Measurements from ENCODE around the gene VIL1. TPM values are rescaled to one million over a fixed set of nuclear protein-coding genes. Genes with fewer than 3 reads are reported as not detected.
A peak's percentile ranks its signal among the peaks of the same experiment; 100 is the strongest.

Gene VIL1
- polyA plus RNA-seq, 1 donor from 2014 or later, result not detected

DNA sequence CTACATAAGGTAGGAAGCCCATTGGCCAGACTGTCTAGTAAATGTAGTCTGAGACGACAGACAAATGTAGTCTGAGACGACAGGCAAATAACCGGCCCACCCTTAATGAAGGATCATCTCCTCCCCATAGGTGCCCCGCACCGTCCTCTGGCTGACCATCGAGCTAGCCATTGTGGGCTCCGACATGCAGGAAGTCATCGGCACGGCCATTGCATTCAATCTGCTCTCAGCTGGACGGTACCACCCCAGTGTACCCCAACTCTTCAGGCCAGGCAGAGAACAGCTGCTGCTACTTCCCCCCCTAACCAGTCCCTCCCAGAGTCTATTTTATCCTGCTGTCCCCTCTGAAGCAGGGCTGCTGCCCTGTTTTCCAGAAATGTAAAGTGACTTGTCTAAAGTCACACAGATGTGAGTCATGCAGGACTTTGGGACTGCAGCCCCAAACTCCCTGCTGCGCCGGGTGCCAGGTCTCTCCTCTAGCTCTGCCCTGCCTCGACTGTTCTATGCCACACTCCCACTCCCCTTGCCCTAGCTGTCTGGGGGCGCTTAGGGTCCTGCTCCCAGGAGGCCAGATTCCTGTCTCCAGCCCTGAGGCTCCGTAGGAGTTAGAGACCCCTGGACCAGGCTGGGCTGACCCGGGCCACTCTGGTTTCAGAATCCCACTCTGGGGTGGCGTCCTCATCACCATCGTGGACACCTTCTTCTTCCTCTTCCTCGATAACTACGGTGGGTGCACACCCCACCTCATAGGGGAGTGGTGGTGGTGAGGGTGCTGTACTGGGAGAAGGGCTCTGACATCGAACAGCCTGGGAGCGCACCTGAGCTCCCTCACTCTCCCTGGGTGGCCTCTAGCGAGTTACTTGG, 32.2 kb upstream of the VIL1 start:
- Histone ChIP-seq H3K4me3 (ENCODE audit: low read length) (no peak overlapping the region), H3K4me2 (ENCODE audit: low read length) (no peak overlapping the region), H3K27me3 (ENCODE audit: insufficient read depth, low read depth, low read length) (peaks cover 7% of the 10 kb centered on the region), H3K9me2 (ENCODE audit: insufficient read depth, low read length) (no peaks in the 10 kb centered on the region), H3K27ac (ENCODE audit: low read length) (no peak overlapping the region), H3K9me3 (ENCODE audit: low read length) (no peaks in the 10 kb centered on the region), H2AFZ (ENCODE audit: low read depth, low read length) (no peak overlapping the region), H3K9ac (ENCODE audit: low read length) (no peak overlapping the region), H4K20me1 (ENCODE audit: insufficient read depth) (no peaks in the 10 kb centered on the region), H3K36me3 (ENCODE audit: insufficient read depth, low read length) (no peaks in the 10 kb centered on the region), H3K79me2 (replicated peaks; ENCODE audit: insufficient read depth, low read length) (no peaks in the 10 kb centered on the region), H3F3A (ENCODE audit: insufficient read depth, low read length, poor library complexity, severe bottlenecking) (no peaks in the 10 kb centered on the region)
- no peak for TF ChIP-seq EP300 (conservative IDR thresholded peaks at IDR 0.05; ENCODE audit: poor library complexity, severe bottlenecking)
- no peak for TF ChIP-seq CTCF (IDR thresholded peaks at IDR 0.05; ENCODE audit: poor library complexity, severe bottlenecking)
- TF ChIP-seq MXI1 (conservative IDR thresholded peaks at IDR 0.05; ENCODE audit: poor library complexity, severe bottlenecking), result no peak
- no peak for TF ChIP-seq SMC3 (conservative IDR thresholded peaks at IDR 0.05; ENCODE audit: poor library complexity)
- no peak for TF ChIP-seq RAD21 (conservative IDR thresholded peaks at IDR 0.05)
- no peak for TF ChIP-seq POLR2AphosphoS5 (IDR thresholded peaks at IDR 0.05)
- TF ChIP-seq TAF1 (IDR thresholded peaks at IDR 0.05; ENCODE audit: low read depth), result no peak
- TF ChIP-seq, protein P1, sequence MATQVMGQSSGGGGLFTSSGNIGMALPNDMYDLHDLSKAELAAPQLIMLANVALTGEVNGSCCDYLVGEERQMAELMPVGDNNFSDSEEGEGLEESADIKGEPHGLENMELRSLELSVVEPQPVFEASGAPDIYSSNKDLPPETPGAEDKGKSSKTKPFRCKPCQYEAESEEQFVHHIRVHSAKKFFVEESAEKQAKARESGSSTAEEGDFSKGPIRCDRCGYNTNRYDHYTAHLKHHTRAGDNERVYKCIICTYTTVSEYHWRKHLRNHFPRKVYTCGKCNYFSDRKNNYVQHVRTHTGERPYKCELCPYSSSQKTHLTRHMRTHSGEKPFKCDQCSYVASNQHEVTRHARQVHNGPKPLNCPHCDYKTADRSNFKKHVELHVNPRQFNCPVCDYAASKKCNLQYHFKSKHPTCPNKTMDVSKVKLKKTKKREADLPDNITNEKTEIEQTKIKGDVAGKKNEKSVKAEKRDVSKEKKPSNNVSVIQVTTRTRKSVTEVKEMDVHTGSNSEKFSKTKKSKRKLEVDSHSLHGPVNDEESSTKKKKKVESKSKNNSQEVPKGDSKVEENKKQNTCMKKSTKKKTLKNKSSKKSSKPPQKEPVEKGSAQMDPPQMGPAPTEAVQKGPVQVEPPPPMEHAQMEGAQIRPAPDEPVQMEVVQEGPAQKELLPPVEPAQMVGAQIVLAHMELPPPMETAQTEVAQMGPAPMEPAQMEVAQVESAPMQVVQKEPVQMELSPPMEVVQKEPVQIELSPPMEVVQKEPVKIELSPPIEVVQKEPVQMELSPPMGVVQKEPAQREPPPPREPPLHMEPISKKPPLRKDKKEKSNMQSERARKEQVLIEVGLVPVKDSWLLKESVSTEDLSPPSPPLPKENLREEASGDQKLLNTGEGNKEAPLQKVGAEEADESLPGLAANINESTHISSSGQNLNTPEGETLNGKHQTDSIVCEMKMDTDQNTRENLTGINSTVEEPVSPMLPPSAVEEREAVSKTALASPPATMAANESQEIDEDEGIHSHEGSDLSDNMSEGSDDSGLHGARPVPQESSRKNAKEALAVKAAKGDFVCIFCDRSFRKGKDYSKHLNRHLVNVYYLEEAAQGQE (IDR thresholded peaks at IDR 0.05; ENCODE audit: borderline replicate concordance), result no peak
- TF ChIP-seq EZH2 (IDR thresholded peaks at IDR 0.05; ENCODE audit: borderline replicate concordance, insufficient read depth, low read length, poor library complexity, severe bottlenecking), result no peak

- H3K4me3 ChIP-seq (ENCODE audit: low read length), result peak overlapping the region; percentile 33
- no peaks in the 10 kb centered on the region for H3K36me3 ChIP-seq (ENCODE audit: insufficient read depth, low read length)
- no peaks in the 10 kb centered on the region for H3K79me2 ChIP-seq (replicated peaks; ENCODE audit: insufficient read depth, low read length)
- no peaks in the 10 kb centered on the region for H4K20me1 ChIP-seq (ENCODE audit: insufficient read depth)
- H3K9me3 ChIP-seq (ENCODE audit: low read length), result no peaks in the 10 kb centered on the region
- H3K27me3 ChIP-seq (ENCODE audit: insufficient read depth, low read depth, low read length), result peaks cover 7% of the 10 kb centered on the region
- no peaks in the 10 kb centered on the region for H3F3A ChIP-seq (ENCODE audit: insufficient read depth, low read length, poor library complexity, severe bottlenecking)
- H3K27ac ChIP-seq (ENCODE audit: low read length), result no peak overlapping the region
- no peak for TF ChIP-seq EZH2 (IDR thresholded peaks at IDR 0.05; ENCODE audit: borderline replicate concordance, insufficient read depth, low read length, poor library complexity, severe bottlenecking)
- TF ChIP-seq CTCF (IDR thresholded peaks at IDR 0.05; ENCODE audit: poor library complexity, severe bottlenecking), result no peak
- TF ChIP-seq, protein P1 (IDR thresholded peaks at IDR 0.05; ENCODE audit: borderline replicate concordance), result no peak
- TF ChIP-seq SMC3 (conservative IDR thresholded peaks at IDR 0.05; ENCODE audit: poor library complexity), result no peak
- no peaks in the 10 kb centered on the region for H3K9me2 ChIP-seq (ENCODE audit: insufficient read depth, low read length)
- no peak overlapping the region for H2AFZ ChIP-seq (ENCODE audit: low read depth, low read length)
- no peak overlapping the region for H3K4me2 ChIP-seq (ENCODE audit: low read length)
- H3K9ac ChIP-seq (ENCODE audit: low read length), result no peak overlapping the region
These were observed 31.3 kb upstream of the VIL1 start for GRCh38 chr2:218387369-218388194.
